HG03571 (cell line): Measurements from ENCODE around the gene WWC1.

Experiments used
- ATAC-seq: cut with Tn5 transposase; IDR thresholded peaks from one replicate; pipeline ENCODE4 v1.9.1; 2021; ENCODE audit not compliant: unreplicated experiment

WWC1 gene

DNA sequence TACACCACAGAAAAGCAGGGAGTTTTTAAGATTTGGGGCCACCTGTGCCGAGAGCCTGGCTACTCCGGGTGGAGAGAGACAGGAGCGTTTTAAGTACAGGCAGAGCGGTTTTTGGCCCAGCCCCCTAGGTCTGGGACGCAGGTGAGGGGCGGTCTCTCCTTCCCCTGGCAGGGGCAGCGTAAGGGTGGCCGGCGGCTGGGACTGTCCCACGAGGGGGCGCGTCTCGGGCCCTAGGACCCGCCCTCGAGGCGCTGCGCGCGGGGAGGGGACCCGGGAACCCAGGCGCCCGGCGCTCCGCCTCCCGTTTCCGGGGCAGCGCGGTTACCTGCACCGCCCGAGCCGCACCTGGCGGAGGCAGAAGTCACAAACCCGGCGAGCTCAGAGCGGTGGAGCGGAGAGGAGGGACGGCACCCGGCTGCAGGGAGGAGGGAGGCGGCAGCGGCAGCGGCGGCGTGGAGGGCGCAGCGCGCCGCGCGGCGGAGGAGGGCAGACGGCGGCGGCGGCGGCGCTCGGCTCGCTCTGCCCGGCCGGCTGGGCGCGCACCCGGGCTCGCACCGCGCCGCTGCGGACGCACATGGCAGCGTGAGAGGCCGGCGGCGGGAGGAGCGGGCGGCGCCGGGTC, at the start of gene WWC1:
Gene WWC1 (plus strand): TSS at position 304 of the 622 bp plus-strand sequence. CDS start 508 bp downstream, outside the sequence.
- peak; percentile 72 for ATAC-seq

DNA sequence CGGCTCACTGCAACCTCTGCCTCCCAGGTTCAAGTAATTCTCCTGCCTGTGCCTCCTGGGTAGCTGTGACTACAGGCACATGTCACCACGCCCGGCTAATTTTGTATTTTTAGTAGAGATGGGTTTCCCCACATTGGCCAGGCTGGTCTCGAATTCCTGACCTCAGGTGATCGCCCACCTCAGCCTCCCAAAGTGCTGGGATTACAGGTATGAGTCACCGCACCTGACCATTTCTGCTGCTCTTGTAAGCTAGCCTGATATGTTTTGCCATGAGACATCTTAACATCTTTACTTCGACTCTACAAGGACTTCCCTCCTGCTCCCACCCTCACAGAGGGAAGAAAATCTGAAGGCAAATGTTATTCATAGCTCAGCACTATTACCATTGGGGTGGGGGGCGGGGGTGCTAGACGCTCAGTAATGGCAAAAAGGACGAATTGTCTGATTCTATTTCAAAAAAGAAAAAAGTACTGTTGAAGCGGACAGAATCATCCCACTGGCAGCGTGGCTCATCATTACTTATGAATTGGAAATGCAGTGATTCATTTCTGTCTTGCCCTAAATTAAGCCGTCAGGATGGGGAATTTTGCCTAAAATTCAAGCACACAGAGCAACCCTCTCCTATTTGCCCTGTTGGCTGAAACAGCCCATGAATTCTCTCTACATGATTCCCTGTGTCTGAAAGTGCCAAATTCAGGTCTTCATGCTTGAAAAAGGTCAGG, 46.4 kb upstream of the WWC1 start:
- no peak for ATAC-seq

DNA sequence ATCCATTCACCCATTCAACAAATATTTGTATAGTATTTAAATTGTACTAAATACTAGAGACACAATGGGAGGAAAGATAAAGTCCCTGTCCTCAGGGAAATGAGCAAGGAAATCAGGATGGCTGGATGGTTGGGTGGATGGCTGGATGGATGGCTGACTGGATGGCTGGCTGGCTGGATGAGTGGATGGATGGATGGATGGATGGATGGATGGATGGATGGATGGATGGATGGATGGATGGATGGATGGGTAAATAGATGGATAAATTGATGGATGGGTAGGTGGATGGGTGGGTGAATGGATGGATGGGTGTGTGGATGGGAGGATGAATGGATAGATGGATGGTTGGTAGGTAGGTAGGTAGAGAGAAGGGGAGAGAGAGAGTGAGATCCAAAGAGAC, 41.5 kb upstream of the WWC1 start:
- no peak for ATAC-seq

DNA sequence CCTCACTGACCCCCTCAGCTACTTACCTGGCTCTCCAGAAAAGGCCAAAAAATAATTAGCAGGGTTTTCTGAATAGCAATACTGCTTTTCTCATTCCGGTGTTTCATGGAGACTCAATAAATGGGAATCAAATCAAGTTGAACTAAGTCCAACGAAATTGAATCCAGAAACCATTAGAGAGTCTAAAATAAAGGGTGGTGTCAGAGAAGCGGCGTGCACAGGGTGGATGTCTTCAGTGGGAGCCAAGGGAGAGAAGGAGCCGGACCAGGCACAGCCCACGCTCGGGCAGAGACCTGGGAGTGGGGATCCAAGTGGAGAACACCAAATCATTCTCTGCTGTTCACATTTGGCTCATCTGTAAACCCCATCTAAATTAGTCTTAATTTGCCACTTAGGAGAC, 40.2 kb upstream of the WWC1 start:
- no peak for ATAC-seq

DNA sequence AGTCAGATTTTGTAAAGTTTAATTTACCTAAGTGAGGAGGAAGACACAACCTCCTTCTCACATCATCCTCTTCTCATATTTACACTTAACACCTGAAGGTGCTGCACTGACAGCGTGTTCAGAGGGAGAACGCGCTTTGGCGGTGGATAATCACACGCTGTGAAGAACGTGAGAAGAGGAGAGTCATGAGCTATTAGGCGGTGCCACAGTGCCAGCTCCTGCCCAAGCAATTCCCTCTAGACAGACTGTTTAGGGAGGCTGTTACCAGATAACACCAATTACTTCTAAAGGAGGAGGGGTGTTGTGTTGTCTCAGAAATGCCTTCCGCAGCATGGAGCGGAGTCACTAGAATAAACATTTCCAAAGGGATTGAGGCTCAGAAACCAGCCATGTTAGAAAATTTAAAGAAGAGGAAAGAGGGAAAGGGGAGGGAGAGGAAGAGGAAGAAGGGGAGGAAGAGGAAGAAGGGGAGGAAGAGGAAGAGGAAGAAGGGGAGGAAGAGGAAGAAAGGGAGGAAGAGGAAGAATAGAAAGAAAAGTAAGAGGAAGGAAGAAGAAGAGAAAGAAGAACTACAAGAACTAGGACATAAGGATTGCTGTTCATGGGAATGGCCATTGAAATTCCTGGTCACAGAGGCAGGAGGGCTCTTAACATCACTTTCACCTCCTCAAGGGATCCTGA, 37.3 kb upstream of the WWC1 start:
- no peak for ATAC-seq

DNA sequence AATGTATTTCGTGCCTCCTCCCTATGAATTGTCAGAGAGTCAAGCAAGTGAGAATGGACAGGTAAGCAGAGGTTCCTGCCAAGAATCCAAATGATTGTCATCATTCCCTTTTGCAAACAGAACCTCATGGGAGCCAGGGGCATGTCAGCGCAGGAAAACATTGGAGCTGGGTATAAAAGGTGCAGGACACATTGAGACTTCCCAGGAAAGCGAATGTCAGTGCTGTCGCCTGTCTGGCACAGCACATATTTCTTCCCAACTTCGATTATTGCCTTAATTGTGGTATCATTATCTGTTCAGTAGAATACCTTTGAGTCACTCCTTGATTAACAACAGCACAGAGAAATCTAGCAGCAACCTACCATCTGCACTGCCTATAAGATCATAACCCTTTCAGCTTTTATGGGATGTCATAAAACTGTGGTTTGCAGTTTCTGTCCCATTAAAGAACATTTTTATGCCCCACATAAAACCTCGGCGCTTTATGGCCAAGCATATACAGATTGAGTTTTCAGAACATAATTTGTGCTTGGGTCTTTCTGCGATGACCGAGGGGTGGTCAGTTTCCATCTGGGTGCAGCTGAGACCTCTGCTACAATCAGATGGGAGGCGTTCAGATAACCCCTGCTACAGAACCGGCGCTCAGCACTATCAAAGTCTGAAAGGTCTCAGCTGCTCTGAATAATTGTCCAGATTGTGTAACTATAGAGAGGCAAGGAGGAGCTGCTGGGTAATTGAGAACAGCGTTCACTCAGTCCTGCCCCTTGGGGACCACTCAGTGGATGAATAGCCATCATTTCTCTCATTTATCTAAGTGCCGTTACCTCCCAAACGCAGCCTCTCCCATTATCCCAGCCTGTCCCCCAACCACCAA, 30.9 kb upstream of the WWC1 start:
- no peak for ATAC-seq

DNA sequence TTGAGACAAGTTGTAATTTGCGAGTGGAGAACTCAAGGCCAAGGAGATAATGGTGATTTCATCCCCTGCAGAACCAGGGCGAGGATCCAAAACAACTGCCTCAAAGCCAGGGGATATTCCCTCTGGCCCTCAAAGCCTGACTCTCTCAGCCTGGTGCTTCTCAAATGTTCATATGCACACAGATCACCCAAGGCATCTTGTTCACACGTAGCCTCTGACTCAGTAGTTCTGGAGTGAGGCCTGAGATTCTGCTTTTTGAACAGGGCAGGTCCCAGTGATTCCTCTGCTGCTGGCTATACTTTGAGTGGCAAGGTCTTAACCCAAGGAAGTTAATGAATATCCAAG, 30.2 kb upstream of the WWC1 start:
- no peak for ATAC-seq

DNA sequence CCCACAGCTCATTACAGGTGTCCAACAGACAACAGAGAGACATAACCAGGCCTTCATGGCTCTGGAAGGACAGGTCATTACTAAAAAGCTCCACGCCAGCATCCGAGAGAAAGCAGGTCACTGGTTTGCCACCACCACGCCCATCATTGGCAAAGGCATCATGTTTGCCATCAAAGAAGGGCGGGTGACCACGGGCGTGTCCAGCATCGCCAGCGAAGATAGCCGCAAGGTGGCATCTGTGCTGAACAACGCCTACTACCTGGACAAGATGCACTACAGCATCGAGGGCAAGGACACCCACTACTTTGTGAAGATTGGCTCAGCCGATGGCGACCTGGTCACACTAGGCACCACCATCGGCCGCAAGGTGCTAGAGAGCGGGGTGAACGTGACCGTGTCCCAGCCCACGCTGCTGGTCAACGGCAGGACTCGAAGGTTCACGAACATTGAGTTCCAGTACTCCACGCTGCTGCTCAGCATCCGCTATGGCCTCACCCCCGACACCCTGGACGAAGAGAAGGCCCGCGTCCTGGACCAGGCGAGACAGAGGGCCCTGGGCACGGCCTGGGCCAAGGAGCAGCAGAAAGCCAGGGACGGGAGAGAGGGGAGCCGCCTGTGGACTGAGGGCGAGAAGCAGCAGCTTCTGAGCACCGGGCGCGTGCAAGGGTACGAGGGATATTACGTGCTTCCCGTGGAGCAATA, 29.3 kb upstream of the WWC1 start:
- no peak for ATAC-seq

DNA sequence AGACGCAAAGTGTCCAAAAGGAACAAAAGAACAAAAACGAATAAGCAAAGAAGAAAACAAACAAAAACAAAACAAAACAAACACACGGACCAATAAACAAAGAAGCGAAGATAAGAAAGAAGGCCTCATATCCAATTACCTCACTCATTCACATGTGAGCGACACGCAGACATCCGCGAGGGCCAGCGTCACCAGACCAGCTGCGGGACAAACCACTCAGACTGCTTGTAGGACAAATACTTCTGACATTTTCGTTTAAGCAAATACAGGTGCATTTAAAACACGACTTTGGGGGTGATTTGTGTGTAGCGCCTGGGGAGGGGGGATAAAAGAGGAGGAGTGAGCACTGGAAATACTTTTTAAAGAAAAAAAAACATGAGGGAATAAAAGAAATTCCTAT, 28.3 kb upstream of the WWC1 start:
- ATAC-seq: no peak

DNA sequence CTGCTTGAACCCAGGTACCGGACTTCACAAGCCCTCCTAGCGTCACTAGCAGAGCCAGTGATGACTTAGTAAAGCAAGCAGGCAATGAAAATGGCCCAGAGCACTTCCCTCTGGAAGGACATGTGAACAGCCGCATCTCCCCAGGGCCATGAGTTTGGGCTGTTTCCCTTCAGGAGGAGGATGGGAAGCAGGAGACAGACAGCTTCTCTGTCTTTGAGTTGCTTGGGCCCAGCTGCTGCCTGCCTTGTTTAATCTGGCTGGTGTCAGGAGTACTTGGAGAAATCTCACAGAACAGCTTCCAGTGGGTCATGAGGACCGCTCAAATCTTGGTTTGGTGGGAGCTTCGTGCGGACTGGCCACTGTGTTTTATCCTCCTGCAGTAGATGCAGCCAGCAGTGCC, 25.4 kb upstream of the WWC1 start:
- no peak for ATAC-seq

DNA sequence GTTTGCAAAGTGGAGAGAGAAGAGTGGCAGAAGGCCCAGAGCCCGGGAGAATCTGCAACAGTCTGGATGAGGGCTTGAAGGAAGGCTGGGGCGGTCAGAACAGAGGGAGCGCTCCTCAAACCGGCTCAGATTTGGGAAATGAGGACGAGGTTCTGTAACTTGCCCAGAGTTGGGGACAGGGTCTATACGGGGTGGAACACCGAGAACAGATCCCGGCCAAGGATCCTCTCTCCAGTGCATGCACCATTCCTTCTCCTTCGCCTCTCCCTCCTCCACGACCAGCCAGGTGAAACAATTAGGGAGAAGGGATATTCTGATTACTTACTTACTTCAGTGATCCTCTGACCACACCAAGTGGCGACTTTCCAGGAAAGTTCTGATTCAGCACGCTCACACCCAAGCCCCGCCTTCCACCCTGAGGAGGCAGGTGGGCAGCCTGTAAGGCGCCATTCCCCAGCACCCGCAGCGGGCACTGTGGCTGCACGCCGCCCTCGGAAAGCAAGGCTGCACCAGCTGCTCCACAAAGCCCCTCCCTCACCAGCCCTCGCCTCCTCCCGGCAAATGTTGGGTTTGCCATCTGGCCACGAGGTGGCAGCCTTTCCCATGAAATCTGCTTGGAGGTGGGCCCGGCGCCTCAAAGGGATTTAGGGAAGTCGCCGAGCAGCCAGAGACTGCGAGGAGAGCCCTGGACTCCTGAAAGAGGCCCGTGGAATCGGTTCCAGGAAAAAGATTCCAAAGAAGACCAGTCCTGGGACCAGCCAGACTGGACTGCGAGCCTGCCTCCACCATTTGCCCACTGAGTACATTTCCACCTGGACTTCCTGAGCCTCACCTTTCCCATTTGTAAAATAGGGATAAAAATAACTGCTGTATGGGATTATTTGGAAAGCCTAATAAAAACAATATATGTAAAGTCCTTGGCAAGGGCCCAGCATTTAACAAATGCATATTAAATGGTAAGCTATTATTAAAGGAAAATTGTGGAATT, 22.2 kb upstream of the WWC1 start:
- ATAC-seq: peak; percentile 83

DNA sequence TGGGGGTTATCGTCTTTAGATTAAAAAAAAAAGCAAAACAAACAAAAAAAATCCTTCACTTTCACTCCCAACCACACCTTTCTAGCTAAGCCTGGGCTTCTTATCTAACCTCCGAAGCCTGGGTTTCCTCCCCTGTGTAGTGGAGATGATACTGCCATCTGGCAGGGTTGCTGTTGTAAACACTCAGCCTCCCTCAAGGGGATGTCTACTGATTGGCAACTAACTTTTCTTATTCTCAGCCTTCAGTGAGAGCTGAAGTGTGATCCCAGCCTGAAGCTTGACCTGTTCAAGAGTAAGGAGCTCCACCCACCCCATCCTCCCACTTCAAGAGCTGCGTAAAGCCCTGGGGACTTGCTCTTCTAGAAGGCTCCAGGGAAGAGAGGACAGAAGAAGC, 21.5 kb upstream of the WWC1 start:
- no peak for ATAC-seq

DNA sequence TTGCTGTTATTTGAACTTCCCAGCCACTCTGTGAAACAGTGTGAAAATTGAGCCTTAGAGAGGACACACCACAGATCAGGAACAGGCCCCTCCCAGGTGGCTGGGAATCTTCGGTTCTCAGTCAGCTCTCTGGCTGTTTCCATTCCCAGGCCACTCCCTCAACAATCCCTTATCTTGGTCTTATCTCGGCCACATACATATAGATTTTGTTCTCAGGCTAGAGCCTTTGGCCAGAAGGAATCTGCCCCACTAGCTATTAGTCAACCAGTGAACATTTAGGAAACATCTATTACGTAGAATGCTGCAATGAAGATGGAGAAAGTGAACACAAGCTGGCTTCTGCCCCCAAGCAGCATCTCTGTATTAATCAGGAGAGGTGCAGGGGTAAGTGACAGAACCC, 21.0 kb upstream of the WWC1 start:
- no peak for ATAC-seq

DNA sequence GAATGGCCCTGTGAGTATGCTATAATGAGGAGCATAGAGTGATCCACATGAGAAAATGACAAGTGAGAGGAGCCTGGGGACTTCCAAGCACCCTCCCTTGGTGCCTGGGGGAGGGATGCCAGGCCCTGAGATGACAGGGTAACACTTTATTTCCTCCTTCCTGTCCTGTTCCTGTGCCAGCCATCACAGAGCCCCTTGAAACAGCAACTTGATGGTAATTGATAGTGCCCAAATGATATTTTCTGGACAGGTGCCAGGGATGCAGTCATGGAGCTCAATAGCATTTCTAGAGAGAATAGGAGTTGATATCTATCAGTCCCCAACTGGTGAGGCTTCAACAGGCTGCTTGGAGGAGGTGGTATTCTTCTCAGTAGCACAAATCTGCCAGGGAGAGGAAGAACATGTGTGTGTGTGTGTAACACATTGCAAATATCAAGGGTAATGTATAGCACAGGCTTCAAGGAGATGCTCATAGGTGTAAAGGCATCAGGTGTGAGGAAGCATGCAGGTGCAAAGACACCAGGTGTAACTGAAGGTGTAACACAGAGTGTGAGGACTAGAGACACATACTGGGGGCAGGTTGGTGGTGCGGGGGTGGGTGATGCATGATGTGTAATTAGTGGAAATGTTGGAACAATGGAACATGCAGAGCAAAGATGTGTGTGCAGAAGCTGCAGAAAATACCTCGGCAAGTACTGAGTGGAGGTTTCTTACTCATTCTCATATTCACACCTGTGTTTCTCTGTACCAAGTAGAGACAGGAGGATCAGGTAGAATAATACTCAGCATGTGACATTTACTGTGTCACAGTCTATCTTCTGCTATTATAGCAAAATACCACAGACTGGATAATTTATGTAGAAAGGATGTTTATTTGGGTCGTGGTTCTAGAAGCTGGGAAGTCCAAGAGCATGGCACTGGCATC, 18.1 kb upstream of the WWC1 start:
- ATAC-seq: no peak

DNA sequence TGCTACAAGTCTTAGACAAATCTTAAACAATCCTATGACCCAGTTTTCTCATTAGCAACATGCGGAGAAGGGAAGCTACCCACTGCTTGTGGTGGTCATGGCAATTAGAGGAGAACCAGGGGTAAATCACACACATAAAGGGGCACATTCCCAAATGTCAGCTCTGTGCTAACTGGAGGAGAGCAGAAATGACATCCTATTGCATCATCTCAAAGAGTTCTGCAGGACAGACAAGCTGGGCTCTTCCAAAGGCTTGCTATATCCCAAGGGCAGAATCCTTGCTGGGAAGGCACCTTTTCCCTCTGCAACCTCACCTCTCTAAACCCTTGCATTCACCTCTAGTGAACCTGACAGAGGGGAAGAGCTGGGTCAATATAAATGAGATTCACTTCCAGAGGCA, 17.0 kb upstream of the WWC1 start:
- no peak for ATAC-seq

DNA sequence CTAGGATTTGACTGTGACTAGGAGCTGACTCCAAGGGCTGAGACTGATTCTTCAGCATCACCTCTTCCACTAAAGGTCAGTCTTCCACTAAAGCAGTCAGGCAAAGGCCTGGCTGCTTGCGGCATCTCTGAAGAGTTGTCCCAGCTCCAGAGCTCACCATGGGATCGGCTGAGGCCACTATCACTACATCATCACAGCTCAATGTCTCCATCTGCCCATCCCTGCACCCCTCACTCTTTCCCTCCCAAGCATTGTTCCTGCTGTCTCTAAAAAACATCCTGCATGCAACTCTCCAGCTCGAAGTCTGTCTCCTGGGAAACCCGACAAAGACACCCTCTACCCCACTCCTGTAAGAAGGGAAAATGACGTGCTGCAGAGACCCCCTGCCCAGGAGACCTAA, 15.5 kb upstream of the WWC1 start:
- no peak for ATAC-seq

DNA sequence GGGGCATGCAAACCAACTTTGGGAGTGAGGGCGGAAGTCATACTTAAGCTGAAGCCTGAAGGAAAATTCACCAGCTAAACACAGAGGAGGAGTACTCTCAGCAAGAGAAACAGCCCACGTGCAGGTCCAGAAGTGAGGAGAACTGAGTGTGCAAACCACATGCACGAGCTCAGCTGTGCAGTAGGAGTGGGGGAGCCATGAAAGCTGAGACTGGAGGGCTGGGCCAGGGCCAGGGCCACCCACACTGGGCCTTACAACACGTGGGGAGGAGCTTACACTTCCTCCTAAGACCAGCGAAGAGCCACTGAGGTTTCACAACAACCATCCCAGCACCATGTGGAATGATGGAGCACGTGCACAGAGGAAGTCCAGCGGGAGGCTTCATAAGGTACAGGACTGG, 9.3 kb upstream of the WWC1 start:
- ATAC-seq: no peak

DNA sequence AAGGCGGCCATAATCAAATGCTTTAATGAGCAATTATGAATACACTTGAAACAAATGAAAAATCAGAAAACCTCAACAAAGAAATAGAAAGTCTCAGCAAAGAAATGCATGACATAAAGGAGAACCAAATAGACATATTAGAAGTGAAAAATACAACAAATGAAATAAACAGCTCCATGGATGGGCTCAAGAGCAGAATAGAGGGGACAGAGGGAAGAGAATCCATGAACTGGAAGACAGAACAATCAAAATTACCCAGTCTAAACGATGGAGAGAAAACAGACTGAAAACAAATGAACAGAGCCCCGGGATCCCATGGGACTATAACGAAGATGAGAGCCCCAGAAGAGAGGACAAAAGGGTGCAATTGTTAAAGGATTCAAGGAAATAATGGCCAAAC, 6.6 kb upstream of the WWC1 start:
- no peak for ATAC-seq

DNA sequence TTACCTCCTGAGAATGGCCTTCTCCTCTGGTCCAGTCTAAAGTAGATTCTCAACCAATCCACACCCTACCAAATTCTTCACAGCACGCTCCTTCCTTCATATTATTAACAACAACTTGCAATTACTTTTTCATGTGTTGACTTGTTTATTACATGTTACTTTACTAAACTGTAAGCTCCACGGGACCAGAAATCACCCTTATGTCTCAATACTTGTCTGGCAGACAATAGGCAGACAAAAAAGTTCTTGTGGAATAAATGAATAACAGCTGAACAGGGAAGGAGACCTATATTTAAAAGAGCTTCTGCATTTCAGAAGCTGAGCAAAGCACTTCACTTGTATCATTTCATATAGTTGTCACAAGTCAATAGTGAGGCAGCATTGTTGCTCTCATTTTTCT, 5.7 kb upstream of the WWC1 start:
- ATAC-seq: no peak
